Kidney tubule cell (primary cell): Measurements from ENCODE around the gene NTN3.
A peak's percentile ranks its signal among the peaks of the same experiment; 100 is the strongest.

ENCODE experiments used
- DNase-seq: peaks from one replicate; pipeline ENCODE4 v3.0.0-alpha.2; 2018; ENCODE audit warnings: low spot score

NTN3 gene

DNA sequence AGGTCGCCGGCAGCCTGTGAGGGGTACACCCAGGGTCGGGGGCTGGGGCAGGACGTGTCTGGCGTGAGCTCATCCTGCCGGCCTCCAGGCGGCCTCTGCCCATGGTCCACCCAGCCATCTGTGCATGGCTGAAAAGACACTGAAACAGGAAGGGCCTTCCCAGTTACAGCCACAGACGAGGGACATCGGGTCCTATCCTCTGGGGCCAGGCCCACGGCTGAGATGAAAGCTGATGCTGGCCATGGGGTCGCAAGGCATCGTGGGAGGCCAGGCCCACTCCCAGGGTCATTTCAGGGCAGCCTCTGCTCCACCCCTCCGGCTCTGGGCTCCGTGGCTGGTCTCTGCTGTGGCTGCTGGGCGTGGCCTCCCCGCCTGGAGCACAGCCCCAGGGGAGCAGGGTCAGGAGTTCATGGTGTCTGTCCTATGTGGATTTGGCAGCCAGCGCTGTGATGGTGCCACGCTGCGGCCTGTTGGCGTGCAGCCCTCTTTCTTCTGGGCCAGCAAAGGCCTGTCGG is 26.1 kb downstream of the NTN3 start:
- DNase-seq, result no peak

DNA sequence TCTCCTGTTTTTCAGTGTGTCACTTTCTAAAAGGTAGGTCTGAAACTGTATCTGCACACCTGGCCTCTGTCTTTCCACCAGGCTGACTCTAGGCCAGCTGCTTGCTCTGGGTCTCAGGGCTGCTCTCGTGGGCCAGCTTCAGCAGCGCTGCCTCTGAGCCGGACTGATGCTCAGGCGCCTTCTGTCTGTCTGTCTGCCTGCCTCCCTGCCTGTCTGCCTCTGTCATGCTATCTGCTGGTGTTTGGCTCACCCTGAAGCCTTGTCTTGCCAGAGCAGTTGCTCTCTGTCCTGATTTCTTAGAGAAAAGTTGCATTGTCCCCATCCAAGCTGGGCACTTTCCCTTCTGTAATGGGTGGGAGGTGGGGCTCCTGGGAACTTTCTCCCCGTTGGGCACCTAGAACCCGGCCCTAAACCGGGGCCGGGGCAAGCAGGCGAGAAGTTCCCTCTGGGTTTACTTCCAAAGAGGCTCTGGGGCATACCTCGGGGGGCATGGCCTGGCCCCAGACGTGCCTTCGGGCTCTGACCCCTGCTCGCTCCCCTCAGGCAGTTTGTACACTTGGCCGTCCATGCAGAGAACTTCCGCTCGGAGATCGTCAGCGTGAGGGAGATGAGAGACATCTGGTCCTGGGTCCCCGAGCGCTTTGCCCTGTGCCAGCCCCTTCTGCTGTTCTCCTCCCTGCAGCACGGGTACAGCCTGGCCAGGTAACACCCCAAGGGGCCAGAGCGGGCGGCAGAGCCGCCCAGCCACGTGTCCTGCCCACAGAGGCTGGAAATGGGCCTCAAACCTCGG is 26.8 kb downstream of the NTN3 start:
- no peak for DNase-seq

DNA sequence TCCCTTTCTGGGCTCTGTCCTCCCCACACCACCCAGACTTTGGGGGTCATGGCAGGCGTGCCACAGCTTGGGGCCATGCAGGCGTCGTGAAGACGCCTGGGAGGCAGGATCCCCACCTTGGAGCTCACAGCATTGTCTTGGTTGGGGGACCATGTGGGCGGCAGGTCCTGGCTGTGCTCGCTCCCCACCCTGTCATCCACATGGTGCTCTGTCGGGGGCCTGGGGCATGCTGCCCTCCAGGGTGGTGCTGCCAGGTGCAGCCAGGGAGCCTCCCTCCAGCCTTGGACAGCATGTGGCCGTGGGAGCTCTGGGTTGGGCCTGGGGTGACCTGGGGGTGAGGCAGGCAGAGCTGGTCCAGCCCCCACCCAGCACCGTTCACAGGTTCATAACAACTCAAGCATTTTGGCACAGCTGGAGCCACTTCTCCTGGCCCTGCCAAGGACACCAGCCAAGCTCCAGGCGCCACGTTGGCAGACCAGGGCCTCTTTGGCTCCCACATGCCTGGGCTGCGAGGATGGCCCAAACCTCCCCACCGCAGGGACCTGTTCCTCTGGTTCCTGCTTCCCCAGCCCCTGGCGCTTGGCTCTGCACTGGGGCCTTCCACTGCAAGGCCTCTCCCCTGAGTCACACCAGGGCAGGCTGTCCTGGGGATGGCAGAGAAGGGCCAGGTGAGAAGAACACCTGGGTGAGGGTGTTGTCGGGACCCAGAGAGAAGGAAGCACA is 27.6 kb downstream of the NTN3 start:
- peak; percentile 33 for DNase-seq

DNA sequence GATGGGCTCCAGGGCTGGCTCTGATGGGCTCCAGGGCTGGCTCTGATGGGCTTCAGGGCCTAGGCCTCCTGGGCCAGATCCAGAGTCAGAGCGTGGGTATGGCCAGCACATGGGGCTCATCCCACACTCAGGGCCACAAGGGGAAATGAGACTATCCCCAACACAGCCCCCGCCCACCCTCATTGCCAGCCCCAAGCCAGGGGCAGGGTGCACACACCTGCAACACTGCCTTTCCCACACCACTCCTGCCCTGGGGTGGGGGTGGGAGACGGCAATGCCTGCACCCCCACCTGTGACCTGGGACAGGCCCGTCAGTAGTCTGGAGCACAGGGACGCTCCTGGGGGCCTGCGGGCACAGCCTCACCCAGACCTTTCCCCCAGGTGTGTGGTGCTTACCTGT is 28.4 kb downstream of the NTN3 start:
- DNase-seq, result no peak

DNA sequence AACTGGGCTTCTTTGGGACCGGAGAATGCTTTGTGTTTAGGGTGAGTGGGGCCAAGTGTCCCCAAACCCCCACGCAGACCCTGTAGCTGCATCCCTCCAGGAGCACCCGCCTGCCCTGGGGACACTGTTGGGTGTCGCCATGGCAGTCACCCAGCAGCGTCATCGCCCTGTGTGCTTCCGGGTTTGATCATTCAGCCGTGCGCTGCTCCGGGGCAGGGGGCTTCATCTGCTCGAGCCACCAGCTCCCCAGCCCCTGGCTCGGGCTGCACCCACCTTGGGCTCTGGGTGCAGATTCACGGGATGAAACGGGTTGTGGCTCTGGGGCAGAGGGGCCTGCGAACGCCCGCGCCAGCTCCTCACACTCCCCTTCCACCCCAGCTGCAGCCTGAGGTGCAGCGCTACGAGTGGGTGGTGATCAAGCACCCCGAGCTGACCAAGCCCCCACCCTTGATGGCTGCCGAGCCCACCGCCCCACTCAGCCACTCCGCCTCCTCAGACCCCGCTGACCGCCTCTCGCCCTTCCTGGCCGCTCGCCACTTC is 28.9 kb downstream of the NTN3 start:
- DNase-seq, result no peak

DNA sequence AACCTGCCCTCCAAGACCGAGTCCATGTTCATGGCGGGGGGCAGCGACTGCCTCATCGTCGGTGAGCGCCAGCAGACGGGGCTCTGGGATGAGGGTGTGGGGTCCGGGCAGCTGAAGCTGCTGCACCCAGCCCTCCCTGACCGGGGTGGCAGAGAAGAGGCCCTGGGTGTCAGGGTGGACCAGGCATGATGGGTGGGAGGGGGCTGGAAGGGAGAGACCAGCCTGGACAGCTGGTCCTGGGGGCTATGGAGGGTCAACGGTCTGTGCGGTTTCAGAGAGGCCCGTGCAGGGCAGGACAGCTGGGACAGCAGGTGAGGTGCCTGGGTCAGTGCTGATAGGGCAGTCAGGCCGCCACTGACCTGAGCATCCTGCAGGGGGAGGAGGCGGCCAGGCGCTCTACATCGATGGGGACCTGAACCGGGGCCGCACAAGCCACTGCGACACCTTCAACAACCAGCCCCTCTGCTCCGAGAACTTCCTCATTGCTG is 29.4 kb downstream of the NTN3 start:
- no peak for DNase-seq

DNA sequence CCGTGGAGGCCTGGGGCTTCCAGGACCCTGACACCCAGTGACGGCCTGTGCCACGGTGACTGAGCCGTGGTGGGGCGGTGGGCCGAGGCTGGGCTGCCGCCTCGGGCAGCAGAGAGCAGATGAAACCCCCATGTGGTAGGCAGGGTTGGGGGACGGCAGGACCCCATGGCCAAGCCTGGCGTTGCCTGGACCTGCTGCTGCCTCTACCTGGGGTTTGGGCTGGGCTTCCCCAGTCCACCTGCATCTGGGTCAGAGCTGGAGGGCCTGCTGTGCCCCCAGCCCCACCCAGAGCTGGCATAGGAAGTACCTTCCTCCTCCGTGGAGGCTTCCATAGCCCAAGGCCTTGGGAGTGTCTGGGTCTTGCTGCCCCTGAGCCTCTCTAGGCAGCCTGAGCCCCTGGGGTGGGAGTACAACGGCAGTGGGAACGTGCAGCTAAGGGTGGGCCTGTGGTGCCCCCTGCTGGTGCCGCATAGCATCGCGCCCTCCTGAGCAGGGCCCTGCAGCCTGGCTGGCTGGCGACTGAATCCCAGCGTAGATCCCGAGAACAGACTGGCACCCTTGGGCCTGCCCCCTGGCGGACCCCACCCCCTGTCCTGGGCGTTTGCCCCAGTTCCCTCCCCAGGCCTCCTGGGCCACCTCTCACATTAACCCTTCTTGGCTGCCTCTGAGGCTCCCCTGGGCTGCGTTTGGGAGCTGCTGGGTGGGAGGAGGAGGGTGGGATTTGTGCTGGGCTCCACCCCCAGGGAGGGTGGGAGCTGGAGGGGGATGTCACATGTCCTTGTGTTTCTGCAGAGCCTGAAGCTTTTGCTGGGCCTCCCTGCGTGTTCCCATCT is 30.0 kb downstream of the NTN3 start:
- DNase-seq, result peak; percentile 80

DNA sequence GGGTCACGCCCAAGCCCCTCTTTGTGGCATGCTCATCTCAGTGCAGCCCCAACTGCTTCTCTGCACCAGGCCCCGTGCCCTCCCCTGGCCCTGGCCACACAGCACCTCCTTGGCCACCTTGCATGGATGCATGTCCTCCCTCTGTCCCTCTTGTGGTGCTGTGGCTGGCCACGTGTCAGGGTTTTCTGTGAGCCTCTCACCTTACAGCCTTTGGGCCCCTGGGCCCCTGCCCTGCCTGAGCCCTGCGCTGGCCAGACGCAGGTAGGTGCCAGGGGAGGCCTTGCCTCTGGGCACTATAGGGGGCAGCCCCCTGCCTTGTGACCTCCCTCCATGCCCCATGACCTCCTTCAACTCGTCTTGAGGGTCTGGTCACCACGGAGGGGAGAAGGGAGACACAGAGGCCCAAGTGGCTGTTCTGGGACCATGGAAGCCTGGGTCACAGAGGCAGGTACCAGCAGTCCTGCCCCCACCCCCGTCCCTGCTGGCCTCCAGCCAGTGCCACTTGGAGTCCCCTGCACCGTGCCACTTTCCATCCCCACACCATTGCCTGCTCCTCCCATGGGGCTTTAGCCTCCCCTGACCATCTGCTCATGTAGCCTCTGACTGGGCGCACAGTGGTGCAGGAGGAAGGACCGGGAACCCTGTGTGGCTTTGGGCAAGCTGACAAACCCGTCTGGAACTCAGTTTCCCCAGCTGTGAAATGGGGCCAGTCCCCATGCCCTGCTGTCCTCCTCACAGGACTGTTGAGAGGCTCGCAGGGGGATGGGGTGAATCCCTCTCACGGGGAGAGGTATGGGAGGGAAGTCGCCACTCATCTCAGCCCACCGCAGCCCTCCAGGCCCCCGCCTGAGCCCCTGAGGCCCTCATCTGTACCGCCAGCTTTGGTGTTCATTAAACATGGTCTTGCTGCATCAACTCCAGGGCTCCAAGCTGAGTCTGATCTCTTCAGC is 31.1 kb downstream of the NTN3 start:
- DNase-seq, result no peak

DNA sequence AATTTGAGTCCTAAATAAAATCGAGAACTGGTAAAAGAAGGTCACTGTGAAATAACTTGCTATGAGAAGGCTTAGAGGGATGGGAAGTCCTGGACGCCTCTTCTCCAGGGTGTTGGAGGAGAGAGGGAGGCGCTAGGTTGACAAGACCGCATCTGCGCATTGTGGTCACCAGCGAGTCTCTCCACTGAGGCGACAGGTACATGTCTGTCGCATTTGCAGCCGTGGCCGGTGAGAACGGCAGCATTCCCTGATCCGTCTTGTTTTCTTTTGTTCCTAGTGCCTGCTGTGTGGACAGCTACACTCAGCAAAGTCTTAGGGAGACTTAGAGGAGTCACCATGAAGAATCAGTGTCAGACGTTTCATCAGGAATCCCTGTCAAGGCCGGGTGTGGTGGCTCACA is 34.6 kb downstream of the NTN3 start:
- no peak for DNase-seq

DNA sequence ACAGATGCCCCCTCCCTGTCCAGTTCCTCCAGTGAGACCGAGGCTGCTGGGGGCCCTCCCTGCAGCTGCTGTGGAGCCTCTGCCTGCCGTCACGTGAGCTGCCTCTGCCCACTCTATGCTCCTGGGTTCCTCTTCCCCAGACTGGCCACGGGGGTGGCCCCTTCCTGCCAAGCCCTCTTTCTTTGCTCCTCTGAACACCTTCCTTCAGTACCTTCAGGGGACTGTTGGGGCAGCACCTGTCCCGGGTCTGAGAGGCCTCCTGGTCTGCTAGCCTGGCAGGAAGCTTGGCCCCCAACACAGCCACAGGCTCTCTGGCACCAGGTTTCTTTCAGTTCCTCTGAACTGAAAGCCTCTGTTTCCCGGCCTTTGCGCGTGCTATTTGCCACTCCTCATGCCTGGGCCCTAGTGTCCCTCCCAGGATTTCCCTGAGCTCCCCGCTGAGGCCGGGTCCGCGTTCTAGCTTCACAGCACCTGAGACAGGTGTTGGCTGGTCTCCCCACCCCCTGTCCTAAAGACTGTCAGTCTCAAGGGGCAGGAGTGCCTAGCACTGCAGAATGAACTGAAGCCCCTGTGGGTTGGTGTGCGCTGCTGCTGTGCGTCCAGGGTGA is 36.1 kb downstream of the NTN3 start:
- DNase-seq, result no peak

DNA sequence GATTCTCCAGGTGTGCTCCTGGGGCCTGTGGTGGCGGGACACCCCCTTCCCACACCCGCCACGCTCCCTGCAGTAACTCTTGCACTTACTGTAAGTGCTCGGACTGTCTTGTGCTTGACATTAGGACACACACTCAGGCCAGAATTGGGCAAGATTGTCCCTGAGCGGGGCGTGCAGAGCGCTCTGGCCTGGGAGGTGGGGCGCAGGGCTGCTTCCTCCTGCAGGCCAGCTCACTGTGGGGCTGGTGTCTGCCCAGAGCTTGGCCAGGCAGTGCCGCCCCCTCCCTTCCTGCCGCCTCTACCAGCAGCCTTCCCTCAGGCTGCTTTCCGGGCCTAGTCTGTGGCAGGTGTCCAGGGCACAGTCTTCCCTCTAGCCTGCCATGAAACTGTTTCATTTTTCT is 36.6 kb downstream of the NTN3 start:
- no peak for DNase-seq

DNA sequence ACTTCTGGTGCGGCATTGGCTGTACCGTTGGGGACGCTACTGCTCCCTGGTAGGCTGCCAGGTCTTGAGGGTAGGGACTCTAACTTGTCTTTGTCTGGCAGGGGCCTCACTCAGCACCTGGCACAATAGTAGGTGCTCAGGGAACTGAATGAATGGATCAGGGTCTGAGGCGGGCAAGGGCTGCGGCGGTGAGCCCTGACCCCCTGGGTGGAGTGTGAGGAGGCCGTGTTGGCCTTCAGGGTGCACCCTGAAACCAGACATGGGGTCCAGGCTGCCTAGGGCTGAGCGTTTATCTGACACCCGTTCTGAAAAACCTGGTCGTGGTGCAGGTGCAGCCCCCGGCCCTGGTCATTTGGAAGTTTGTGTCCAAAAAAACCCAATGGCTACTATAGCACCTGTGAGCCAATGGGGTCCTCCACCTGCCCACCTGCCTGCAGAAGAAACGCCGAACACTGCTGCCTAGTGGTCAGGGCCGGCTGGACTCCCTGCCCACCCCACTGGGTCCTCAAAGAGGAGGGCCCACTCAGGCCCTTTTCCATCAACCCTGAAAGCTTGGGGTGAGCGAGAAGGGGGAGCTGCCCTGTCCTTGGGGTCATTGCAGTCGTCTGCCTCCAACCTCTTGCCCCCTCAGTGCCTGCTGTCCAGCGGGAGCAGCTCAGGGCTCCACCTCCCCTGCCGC is 37.8 kb downstream of the NTN3 start:
- DNase-seq, result no peak

DNA sequence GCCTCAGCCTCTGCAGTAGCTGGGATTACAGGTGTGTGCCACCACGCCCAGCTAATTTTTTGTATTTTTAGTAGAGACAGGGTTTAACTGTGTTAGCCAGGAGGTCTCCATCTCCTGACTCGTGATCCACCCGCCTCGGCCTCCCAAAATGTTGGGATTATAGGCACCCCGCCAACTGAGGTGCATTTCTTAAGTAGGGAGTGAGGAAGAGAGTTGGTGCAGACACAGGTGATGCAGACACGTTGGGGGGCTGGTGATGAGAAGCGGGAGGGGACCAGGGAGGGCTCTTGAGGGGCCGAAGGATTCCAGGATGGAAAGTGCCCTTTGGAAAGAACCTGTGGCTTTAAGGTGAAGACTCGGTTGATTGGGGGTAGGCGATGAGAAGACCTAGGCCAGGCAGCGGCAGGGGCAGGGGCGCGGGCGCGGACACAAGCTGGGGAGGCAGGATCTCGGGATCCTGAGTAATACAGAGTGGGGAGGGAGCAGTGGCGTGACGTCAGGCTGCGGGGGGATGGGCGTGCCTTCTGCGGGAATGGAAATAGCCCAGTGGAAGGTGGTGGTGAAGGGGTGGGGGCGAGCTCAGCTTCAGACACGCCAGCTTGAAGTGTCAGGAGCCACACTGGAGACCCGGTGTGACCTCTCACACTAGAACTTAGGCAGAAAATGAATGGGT is 40.2 kb downstream of the NTN3 start:
- DNase-seq, result peak; percentile 40

DNA sequence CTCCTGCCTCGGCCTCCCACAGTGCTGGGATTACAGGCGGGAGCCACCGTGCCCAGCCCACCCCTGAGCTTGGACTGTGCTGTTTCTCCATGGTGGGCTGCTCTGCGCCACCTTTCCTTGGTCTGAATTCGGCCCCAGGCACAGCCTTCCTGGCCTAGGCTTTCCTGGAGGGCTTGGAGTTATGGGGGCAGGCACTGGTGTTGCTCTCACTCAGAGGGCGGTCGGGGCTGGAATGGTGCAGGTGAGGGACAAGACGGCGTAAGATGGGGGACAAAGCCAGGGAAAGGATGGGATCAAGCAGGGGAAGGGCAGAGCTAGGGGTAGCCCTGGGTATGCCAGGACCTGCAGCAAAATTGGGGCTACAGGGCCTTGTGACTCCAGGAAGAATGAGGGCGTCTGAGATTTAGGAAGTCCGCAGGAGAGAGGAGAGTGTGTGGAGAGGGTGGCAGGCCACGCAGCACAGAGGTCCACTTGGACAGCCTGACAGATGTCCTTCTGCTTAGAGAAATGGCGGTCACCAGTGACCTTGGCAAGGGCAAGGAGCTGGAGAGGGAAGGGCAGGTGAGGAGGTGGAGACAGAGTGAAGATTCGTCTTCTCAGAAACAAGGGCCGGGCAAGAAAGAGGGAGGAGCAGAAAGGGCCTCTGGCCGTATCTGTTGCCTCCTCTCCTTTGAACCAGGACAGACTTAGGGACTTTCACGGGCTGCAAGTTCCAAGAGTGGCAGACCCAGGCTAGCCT is 41.1 kb downstream of the NTN3 start:
- DNase-seq, result no peak

DNA sequence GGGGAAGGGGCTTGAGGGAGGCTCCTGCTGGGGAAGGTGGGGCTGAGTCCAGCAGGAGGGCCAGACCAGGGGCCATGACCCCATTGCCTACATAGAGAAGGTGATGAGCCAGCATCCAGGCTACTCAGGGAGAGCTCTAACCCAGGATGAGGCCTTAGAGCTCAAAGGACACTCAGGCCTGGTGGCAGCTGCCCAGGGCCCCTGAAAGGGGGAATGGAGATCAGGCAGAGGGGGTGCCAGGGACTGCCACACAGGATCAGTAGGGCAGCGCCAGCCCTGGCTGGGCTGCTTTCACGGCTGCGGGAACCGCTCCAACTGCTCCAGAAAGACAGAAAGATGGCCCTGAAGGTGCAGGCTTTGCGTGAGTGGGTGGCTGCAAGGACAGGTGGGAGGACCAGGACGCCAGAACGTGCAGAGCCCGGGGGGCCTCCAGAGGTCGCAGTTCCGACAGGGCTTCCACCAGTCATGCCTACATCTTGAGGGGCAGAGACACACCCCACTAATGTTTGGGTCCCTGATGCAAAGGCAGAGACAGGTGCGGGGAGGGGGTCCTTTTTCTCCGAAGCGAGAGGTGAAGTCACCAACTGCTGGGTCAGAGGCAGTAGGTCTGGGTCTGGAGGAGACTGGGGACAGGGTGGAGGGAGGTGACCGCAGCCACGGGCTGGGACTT is 41.8 kb downstream of the NTN3 start:
- DNase-seq, result no peak

DNA sequence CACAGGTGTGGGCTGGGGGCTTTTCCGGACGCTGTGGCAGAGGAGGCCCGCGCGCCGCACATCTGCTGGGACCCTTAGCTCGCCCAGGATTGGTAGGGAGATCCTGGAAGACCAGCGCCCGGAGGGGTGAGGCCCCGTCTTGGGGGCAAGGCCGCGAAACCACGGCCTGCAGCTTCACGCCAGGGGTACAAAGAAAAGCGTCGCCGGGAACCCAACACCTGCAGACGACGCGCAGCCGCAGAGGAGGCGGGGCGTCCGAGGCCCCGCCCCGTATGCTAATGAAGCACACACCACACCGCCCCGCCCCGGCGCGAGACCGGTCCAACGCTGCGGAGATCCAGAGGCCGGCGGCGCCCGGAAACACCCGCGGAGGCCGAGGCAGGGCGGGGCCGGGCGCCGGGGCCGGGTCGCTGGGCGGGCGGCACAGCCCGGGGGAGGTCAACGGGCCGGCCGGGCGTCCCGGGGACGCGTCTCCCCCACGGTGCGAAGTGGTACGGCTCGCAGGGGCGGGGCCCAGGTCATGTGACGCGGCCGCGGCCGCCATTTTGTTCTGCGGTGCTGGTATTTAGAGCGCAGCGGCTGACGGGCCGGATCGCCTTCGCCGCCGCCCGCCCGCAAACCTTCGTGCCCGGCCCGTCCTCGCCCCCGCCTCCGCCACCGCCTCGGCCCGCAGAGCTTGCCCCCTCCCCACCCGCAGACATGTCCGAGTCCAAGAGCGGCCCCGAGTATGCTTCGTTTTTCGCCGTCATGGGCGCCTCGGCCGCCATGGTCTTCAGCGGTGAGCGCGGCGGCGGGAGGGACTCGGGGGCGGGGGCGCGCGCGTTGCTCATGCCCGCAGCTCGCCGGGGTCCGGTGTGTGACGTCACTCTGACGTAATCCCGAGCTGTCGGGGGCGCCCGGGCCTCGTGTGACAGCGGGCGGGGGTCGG is 42.6 kb downstream of the NTN3 start, which contains the start of gene ATP6V0C:
ATP6V0C (plus strand) TSS at position 548 of the 928 bp plus-strand sequence; CDS start at position 700, 152 bp downstream.
- peak; percentile 95 for DNase-seq
